Activated CD4-positive, alpha-beta memory T cell treated with anti-CD3 and anti-CD28 coated beads for 36 hours (primary cell): Measurements from ENCODE around the gene TUBA3D. TPM values are rescaled to one million over a fixed set of nuclear protein-coding genes. Genes with fewer than 3 reads are reported as not detected.
A peak's percentile ranks its signal among the peaks of the same experiment; 100 is the strongest.
"Not testable (repeated sequence)": the region's sequence is repeated elsewhere in the genome, so short reads cannot be mapped to it uniquely, and the experiment has no call there.

Source experiments
- CTCF ChIA-PET: fragments of 350-600 bp; sonication (Branson Sonifier 250); formaldehyde crosslinking; loops from one replicate; lab custom pipeline; 2021; ENCODE audit warnings: antibody characterized with exemption, inconsistent platforms; lab: Charles Lee
- POLR2A ChIA-PET: fragments of 350-600 bp; sonication (Branson Sonifier 250); formaldehyde crosslinking; loops from one replicate; lab custom pipeline; 2021; ENCODE audit warnings: antibody characterized with exemption; lab: Charles Lee
- DNase-seq: peaks from one replicate; pipeline ENCODE4 v3.0.0-alpha.2; 2020
- H3K27ac Mint-ChIP-seq: one replicate; pipeline ENCODE4 v1.8.0; 2021; ENCODE audit warnings: mixed read lengths
- H3K27me3 Mint-ChIP-seq: one replicate; pipeline ENCODE4 v1.8.0; 2021; ENCODE audit warnings: mixed read lengths
- H3K36me3 Mint-ChIP-seq: one replicate; pipeline ENCODE4 v1.8.0; 2021; ENCODE audit warnings: mixed read lengths
- H3K4me1 Mint-ChIP-seq: one replicate; pipeline ENCODE4 v1.8.0; 2021; ENCODE audit warnings: low read depth, mixed read lengths
- H3K4me3 Mint-ChIP-seq: one replicate; pipeline ENCODE4 v1.8.0; 2021; ENCODE audit warnings: mild to moderate bottlenecking, mixed read lengths
- H3K9me3 Mint-ChIP-seq: one replicate; pipeline ENCODE4 v1.8.0; 2021; ENCODE audit warnings: mixed read lengths
- intact Hi-C: fragments of 100-400 bp; cut with micrococcal nuclease; formaldehyde crosslinking; loops from one replicate; pipeline ENCODE4 v1.15.1; 2023
- total RNA-seq, 2 experiments: library from RNA; stranded (reverse); gene quantifications; one replicate each; pipeline ENCODE4 v1.2.3, GENCODE V29; 2021

TUBA3D gene
- total RNA-seq, 2 experiments from 2014 or later = not detected

GRCh38 chr2:131519466-131519865 lies 43.5 kb downstream of the TUBA3D start:
- intact Hi-C loops = no loop called here
- no peak for DNase-seq
- CTCF ChIA-PET = no interaction called here
- no peaks in the 10 kb centered on the region for H3K27me3 Mint-ChIP-seq
- no peak overlapping the region for H3K4me3 Mint-ChIP-seq
- H3K27ac Mint-ChIP-seq = no peak overlapping the region
- H3K9me3 Mint-ChIP-seq = no peaks in the 10 kb centered on the region
- POLR2A ChIA-PET = no interaction called here
- no peaks in the 10 kb centered on the region for H3K4me1 Mint-ChIP-seq
- H3K36me3 Mint-ChIP-seq = peaks cover 21% of the 10 kb centered on the region

- H3K27me3 Mint-ChIP-seq, intact Hi-C loops, DNase-seq, H3K27ac Mint-ChIP-seq, H3K4me1 Mint-ChIP-seq, CTCF ChIA-PET, POLR2A ChIA-PET, H3K4me3 Mint-ChIP-seq, H3K9me3 Mint-ChIP-seq: not testable (repeated sequence)
- peaks cover 21% of the 10 kb centered on the region for H3K36me3 Mint-ChIP-seq
Observed at GRCh38 chr2:131519871-131520470, 44.1 kb downstream of the TUBA3D start.

- Mint-ChIP-seq H3K4me3 (no peak overlapping the region), H3K9me3 (no peaks in the 10 kb centered on the region), H3K27me3 (no peaks in the 10 kb centered on the region), H3K36me3 (peaks cover 21% of the 10 kb centered on the region), H3K4me1 (no peaks in the 10 kb centered on the region), H3K27ac (no peak overlapping the region)
- intact Hi-C loops = no loop called here
- DNase-seq = no peak
- ChIA-PET POLR2A (no interaction called here), CTCF (no interaction called here)
Observed at GRCh38 chr2:131520526-131520925, 44.6 kb downstream of the TUBA3D start.

- intact Hi-C loops, CTCF ChIA-PET, H3K4me3 Mint-ChIP-seq, H3K27ac Mint-ChIP-seq, H3K27me3 Mint-ChIP-seq, H3K4me1 Mint-ChIP-seq, DNase-seq, H3K9me3 Mint-ChIP-seq, POLR2A ChIA-PET: not testable (repeated sequence)
- H3K36me3 Mint-ChIP-seq = peaks cover 16% of the 10 kb centered on the region
Observed at GRCh38 chr2:131521524-131521923, 45.6 kb downstream of the TUBA3D start.

- ChIA-PET CTCF (no interaction called here), POLR2A (no interaction called here)
- intact Hi-C loops = no loop called here
- DNase-seq = no peak
- no peak overlapping the region for H3K27ac Mint-ChIP-seq
- no peaks in the 10 kb centered on the region for H3K27me3 Mint-ChIP-seq
- H3K36me3 Mint-ChIP-seq = peaks cover 13% of the 10 kb centered on the region
- peaks cover 2% of the 10 kb centered on the region for H3K4me1 Mint-ChIP-seq
- H3K9me3 Mint-ChIP-seq = no peaks in the 10 kb centered on the region
- no peak overlapping the region for H3K4me3 Mint-ChIP-seq
Observed at GRCh38 chr2:131521961-131522781, 46.3 kb downstream of the TUBA3D start.

- intact Hi-C loops, CTCF ChIA-PET, H3K27ac Mint-ChIP-seq, H3K27me3 Mint-ChIP-seq, H3K36me3 Mint-ChIP-seq, H3K9me3 Mint-ChIP-seq, POLR2A ChIA-PET, H3K4me3 Mint-ChIP-seq: not testable (repeated sequence)
- H3K4me1 Mint-ChIP-seq = peaks cover 12% of the 10 kb centered on the region
- DNase-seq = peak; percentile 3
Observed at GRCh38 chr2:131525256-131525655, 49.3 kb downstream of the TUBA3D start.

GRCh38 chr2:131527131-131528001 lies 51.4 kb downstream of the TUBA3D start, which contains the start of gene CCDC74A:
Gene CCDC74A, plus strand, starts transcription at chr2:131527888. Its CDS starts 83 bp downstream, at chr2:131527971.
- POLR2A ChIA-PET = interaction anchor here (1.5 kb wide), 1 partner anchor 34 kb away, joined by 5 read pairs; no protein-coding TSS in a partner anchor
- H3K27me3 Mint-ChIP-seq = not testable (repeated sequence)
- intact Hi-C loops = loop anchor here (1.0 to 2.0 kb wide), 3 partner anchors 35 to 373 kb away; partner anchors contain the start of gene MZT2A

GRCh38 chr2:131528981-131529863 lies 53.3 kb downstream of the TUBA3D start:
- Mint-ChIP-seq H3K4me1 (peaks cover 12% of the 10 kb centered on the region), H3K27ac (peak overlapping the region; percentile 18), H3K4me3 (peak overlapping the region; percentile 20)
- ChIA-PET POLR2A (interaction anchor here (1.5 kb wide), 1 partner anchor 36 kb away, joined by 5 read pairs; no protein-coding TSS in a partner anchor), CTCF (interaction anchor here (0.6 to 0.7 kb wide), 2 partner anchors 119 to 1348 kb away, joined by 3 to 4 read pairs; partner anchors contain the start of gene SMPD4)
- H3K36me3 Mint-ChIP-seq, H3K9me3 Mint-ChIP-seq, H3K27me3 Mint-ChIP-seq, DNase-seq, intact Hi-C loops: not testable (repeated sequence)

More at GRCh38 chr2:131527131-131528001, 51.4 kb downstream of the TUBA3D start, which contains the start of gene CCDC74A:
- peak within 1 kb of the TSS; percentile 80 for H3K4me3 Mint-ChIP-seq
- CTCF ChIA-PET, H3K36me3 Mint-ChIP-seq, H3K9me3 Mint-ChIP-seq: not testable (repeated sequence)
- peak within 1 kb of the TSS; percentile 49 for H3K27ac Mint-ChIP-seq
- DNase-seq = peak; percentile 88
- peaks cover 12% of the 10 kb centered on the region for H3K4me1 Mint-ChIP-seq

GRCh38 chr2:131529864-131530445 lies 54.0 kb downstream of the TUBA3D start:
- intact Hi-C loops, H3K36me3 Mint-ChIP-seq, CTCF ChIA-PET, H3K9me3 Mint-ChIP-seq, H3K27ac Mint-ChIP-seq, DNase-seq, POLR2A ChIA-PET, H3K27me3 Mint-ChIP-seq, H3K4me3 Mint-ChIP-seq: not testable (repeated sequence)
- peaks cover 12% of the 10 kb centered on the region for H3K4me1 Mint-ChIP-seq

GRCh38 chr2:131530626-131531344 lies 54.9 kb downstream of the TUBA3D start:
- peaks cover 12% of the 10 kb centered on the region for H3K4me1 Mint-ChIP-seq
- intact Hi-C loops, H3K4me3 Mint-ChIP-seq, H3K27ac Mint-ChIP-seq, H3K27me3 Mint-ChIP-seq, DNase-seq, H3K36me3 Mint-ChIP-seq, H3K9me3 Mint-ChIP-seq, POLR2A ChIA-PET, CTCF ChIA-PET: not testable (repeated sequence)
